GM19351 (cell line): ENCODE measurements around the gene STMND1.
A peak's percentile ranks its signal among the peaks of the same experiment; 100 is the strongest.
"Not testable (repeated sequence)": the region's sequence is repeated elsewhere in the genome, so short reads cannot be mapped to it uniquely, and the experiment has no call there.

ENCODE experiments used
- ATAC-seq: cut with Tn5 transposase; IDR thresholded peaks from one replicate; pipeline ENCODE4 v1.9.1; 2021; ENCODE audit warnings: mild to moderate bottlenecking, moderate library complexity; ENCODE audit not compliant: unreplicated experiment

STMND1 gene

GRCh38 chr6:17101422-17102257 lies at the start of gene STMND1:
Gene STMND1 (plus strand): TSS chr6:17102050. CDS start chr6:17102258, 208 bp downstream.
- no peak for ATAC-seq

- no peak for ATAC-seq
Observed at GRCh38 chr6:17054647-17055046, 47.2 kb upstream of the STMND1 start.

- ATAC-seq: no peak
Observed at GRCh38 chr6:17057322-17057721, 44.5 kb upstream of the STMND1 start.

- ATAC-seq: no peak
Observed at GRCh38 chr6:17058550-17058949, 43.3 kb upstream of the STMND1 start.

GRCh38 chr6:17059022-17059421 lies 42.8 kb upstream of the STMND1 start:
- ATAC-seq: no peak

- ATAC-seq: no peak
Observed at GRCh38 chr6:17059850-17060249, 42.0 kb upstream of the STMND1 start.

GRCh38 chr6:17061097-17061496 lies 40.8 kb upstream of the STMND1 start:
- ATAC-seq: no peak

- no peak for ATAC-seq
Observed at GRCh38 chr6:17062871-17063440, 38.9 kb upstream of the STMND1 start.

GRCh38 chr6:17064975-17065374 lies 36.9 kb upstream of the STMND1 start:
- ATAC-seq: no peak

- peak; percentile 69 for ATAC-seq
Observed at GRCh38 chr6:17066610-17067009, 35.2 kb upstream of the STMND1 start.

- ATAC-seq: not testable (repeated sequence)
Observed at GRCh38 chr6:17068972-17069371, 32.9 kb upstream of the STMND1 start.

- not testable (repeated sequence) for ATAC-seq
Observed at GRCh38 chr6:17070400-17070799, 31.4 kb upstream of the STMND1 start.

GRCh38 chr6:17073596-17073995 lies 28.3 kb upstream of the STMND1 start:
- not testable (repeated sequence) for ATAC-seq

- ATAC-seq: no peak
Observed at GRCh38 chr6:17081273-17081672, 20.6 kb upstream of the STMND1 start.

- no peak for ATAC-seq
Observed at GRCh38 chr6:17081860-17082508, 19.9 kb upstream of the STMND1 start.

GRCh38 chr6:17083397-17083796 lies 18.5 kb upstream of the STMND1 start:
- no peak for ATAC-seq

- ATAC-seq: peak; percentile 57
Observed at GRCh38 chr6:17086469-17086868, 15.4 kb upstream of the STMND1 start.

GRCh38 chr6:17088091-17088611 lies 13.7 kb upstream of the STMND1 start:
- ATAC-seq: no peak

GRCh38 chr6:17091122-17091521 lies 10.7 kb upstream of the STMND1 start:
- no peak for ATAC-seq

GRCh38 chr6:17093686-17094085 lies 8.2 kb upstream of the STMND1 start:
- ATAC-seq: no peak

GRCh38 chr6:17096096-17096495 lies 5.8 kb upstream of the STMND1 start:
- ATAC-seq: no peak

- no peak for ATAC-seq
Observed at GRCh38 chr6:17096652-17097051, 5.2 kb upstream of the STMND1 start.
